HG03521 (cell line): Measurements from ENCODE around the gene ARSB.
"Not testable (repeated sequence)": the region's sequence is repeated elsewhere in the genome, so short reads cannot be mapped to it uniquely, and the experiment has no call there.

ENCODE experiments used
- ATAC-seq: cut with Tn5 transposase; IDR thresholded peaks from one replicate; pipeline ENCODE4 v1.9.1; 2021; ENCODE audit warnings: mild to moderate bottlenecking, moderate library complexity; ENCODE audit not compliant: unreplicated experiment

Gene ARSB

DNA sequence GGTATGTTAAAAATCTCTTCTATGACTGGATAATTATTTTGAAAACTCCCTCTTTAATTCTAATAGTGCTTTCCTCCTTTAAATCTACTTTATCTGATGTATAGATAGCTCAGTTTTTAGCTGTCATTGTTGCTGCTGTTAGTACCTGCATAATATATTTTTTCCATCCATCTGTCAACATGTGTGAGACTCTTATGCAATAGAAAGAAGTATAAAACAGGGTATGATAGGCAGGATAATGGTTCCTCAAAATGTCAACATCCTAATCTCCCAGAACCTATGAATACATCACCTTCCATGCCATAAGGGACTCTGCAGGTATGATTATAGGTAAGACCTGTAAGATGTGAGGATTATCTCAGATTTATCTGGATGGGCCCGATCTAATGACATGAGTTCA, 199.7 kb downstream of the ARSB start:
- no peak for ATAC-seq

- ATAC-seq: no peak
These were observed 201.5 kb downstream of the ARSB start for GRCh38 chr5:78783434-78784130.

DNA sequence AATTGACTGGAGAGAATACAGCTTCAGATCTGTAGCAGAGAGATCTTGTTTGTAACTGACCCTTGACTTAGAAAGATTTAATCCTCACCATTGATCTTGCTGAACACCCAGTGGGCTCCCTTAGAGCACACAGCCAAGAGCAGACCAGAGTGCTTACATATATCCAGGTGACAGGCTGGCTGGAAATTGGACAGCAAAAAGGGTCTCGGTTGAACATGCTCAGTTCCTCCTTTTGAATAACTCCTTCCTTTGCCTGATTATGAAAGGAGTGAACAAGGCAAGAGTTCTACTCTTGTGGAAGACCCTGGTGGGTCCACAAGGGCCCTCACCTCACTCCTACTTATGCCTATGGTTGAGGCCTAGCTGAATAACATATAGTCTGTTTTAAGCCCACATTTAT, 202.4 kb downstream of the ARSB start:
- no peak for ATAC-seq

- no peak for ATAC-seq
These were observed 203.4 kb downstream of the ARSB start for GRCh38 chr5:78781611-78782286.

DNA sequence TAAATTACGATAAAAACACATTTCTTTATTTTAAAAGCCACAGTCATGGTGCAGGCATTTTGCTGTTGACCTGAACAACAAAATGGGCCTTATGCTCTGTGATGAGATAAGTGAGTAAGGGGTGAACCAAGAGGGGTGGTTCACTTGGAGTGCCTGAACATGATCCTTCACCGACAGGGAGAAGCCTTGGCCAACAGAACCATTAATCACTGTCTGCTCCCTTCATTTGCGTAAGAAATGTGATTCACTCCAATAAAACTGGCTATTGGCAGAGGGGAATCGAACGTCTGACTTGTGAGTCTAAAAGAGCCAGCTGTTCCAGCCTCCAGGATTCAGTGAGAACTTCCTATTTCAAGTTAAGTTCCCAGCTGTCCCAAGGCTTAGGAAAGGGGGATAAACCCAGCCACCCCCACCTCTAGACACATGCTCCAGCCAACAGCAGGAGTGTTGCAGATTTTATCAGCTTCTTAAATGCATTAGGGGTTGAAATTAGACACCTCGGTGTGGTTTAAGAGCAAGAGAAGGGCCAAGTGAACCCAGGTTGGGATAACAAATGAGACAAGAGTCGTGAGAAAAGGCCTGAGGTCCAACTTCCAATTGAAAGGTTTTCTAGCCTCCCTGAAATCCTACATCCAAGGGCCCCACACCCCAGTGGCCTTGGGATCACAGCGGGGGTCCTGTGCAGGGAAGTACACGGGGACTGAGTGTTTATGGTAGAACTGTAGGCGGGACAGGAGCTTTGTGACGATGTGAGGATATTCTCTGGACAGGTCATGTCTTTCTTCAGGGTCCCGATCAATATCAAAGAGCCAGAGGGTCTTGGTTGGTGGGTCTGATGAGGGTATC, 205.1 kb downstream of the ARSB start:
- no peak for ATAC-seq

DNA sequence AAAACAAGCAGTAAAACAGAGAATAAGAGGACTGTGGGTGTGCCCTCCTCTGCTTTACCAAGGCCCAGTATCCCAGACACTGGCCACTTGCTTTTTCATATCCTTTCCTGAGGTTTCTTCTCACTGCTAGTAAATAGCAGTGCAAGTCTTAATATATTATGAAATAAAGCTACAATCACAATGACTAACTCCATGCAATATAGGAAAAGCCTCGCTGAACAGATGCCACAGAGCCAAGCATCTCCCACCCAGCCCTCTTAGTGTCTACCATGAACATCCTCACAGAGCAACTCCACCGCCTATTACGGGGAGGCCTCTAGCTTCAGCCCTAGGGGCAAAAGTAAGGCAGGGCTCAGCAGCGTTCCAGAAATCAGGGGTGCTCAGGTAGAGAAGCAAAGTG, 205.8 kb downstream of the ARSB start:
- no peak for ATAC-seq

GRCh38 chr5:78778538-78778937, 206.6 kb downstream of the ARSB start:
- ATAC-seq: no peak

DNA sequence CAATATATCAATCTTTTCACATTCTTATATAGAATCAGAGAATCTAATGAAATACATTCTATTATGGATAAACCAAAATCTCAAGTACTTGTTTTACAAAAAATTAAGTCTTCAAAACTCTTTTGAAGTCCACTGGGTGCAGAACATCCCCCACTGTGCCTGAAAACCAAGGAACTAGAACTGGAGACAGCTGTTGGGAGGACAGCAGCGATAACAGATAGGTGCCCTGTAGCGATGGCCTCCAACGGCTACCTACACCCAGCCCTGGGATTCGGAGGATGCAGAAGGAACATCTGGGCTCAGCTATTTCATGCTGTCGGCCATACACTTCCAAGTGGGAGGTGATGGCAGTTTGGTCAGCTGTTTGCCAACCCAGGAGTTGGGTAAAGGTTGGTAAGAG, 207.2 kb downstream of the ARSB start:
- no peak for ATAC-seq

DNA sequence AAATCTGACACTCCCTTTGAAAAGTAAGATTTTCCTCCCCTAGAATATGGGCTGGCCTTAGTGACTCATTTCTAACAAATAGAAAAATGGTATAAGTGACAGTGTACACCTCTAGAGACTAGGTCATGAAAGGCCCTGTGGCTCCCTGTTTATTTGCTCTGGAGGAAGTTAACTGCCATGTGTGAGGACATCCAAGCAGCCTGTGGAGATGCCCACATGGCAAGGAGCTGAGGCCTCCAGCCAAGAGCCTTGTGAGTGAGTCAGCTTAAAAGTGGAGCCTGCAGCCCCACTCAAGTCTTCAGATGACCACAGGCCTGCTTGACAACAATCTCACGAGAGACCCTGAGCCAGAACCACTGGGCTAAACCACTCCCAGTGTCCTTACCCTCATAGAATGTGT, 208.5 kb downstream of the ARSB start:
- ATAC-seq: no peak

DNA sequence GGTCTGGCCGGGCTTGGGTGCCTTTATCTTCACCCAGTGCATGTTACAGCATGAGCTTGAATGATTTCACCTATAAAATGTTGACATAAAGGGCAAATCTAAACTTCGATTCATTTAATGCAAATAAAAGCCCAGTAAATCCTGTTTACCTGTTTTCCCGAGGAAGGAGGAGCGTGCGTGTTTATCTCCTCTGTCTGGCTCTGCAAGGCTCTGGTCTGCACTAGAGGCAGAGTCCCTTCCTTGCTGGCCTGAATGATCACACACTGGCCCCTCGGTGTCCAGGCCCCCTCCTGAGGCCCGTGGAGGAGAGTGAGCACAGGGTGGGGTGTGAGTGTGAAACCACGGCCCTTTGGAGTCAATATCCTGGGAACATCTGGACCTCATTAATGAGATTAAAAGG, 211.5 kb downstream of the ARSB start:
- ATAC-seq: no peak

DNA sequence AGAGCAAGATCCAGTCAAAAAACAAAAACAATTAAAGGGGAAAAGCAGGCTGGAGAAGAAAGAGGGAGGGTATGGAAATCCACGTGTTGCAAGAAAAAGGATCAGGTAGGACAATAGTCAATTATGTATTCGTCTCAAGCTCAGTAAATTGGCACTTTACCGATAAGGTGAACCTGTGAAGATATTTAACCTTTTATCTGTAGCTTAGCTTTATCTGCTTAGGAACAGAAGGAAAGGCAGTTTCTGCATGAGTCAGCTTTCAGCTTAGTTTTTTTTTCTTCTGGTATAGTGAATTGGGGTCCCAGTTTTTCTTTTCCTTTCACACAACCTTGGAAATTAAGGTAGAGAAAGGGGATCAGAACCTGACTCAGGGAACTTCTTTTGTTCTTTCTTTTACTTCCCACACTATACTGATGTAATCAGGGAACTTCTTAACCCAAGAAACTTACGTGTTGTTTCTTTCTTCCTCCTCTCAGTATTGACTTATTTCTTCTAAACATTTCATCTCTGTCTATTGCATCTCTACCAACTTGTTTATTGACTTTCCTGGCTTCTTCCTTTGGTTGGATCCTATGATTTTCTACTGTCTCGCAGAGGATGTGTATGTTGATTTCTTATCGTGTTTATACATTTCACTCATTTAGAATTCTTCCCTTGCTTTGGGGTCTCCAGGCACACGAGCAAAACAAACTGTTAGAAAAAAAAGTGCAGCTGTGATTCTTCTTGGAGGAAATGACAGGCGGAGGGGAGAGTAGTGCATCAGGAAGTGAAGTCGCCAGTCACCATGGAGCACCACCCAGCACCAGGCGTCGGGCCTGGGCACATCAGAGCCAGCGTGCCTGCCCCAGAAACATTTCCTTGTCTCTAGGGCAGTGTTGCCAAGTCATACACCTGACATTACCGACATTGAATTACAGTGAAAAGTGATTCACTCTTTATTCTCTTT, 213.6 kb downstream of the ARSB start:
- ATAC-seq: no peak

DNA sequence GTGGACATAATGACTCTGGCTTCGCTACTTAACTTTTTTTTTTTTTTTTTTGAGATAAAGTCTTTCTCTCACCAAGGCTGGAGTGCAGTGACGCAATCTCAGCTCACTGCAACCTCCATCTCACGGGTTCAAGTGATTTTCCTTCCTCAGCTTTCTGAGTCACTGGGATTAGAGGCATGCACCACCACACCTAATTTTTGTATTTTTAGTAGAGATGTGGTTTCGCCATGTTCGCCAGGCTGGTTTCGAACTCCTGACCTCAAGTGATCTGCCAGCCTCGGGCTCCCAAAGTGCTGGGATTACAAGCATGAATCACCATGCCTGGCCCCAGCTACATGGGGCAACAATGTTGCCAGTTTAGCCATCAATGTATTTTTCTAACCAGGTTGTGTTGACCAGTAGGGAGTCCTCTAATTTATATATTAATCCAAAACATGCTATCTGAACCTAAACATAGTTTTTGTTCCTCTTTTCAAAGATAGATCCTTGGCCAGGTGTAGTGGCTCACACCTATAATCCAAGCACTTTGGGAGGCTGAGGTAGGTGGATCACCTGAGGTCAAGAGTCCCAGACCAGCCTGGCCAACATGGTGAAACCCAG, 216.2 kb downstream of the ARSB start:
- no peak for ATAC-seq

- ATAC-seq: no peak
These were observed 218.7 kb downstream of the ARSB start for GRCh38 chr5:78766412-78766762.

DNA sequence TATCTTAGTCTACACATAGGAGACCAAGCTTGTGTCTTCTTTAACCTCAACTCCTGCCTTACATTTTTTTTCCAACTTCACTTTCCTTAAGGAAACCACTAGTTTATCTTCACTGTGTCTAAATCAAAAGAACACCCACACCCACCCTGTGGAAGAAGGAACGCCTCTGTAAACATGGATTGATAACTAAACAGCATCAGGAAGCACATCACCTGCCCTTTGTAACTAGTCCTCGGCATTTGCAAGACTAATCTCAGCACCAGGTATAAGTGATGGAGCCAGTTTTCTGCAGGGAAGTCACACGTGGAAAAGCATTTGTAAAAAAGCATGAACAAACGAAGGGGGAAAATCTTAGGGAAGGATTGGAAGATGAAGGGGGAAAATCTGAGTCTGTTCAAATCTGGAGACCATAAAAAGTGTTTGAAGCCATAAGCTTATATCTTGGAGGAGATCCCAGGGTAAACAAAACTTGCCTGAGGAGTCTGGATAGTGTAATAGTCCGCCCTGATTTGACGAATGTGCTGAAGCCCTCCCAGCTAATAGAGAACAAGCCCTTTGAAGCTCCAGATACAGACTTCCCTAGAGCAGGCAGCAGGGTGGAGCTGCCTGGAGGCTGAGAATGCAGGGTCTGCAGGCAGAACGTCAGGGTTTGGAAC, 219.2 kb downstream of the ARSB start:
- ATAC-seq: no peak

GRCh38 chr5:78765116-78765515, 220.0 kb downstream of the ARSB start:
- ATAC-seq: no peak

GRCh38 chr5:78763659-78764189, 221.4 kb downstream of the ARSB start:
- ATAC-seq: no peak

DNA sequence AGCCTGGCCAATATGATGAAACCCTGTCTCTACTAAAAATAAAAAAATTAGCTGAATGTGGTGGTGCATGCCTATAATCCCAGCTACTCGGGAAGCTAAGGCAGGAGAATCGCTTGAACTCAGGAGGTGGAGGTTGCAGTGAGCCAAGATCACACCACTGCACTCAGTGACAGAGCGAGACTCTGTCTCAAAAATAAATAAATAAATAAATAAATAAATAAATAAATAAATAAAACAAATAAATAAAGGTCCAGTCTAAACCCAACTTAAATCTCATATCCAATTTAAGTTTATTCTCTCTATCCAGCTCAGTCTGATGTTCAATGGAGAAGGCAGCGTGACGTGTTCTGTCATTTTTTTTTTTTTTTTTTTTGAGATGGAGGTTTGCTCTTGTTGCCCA, 222.4 kb downstream of the ARSB start:
- not testable (repeated sequence) for ATAC-seq

GRCh38 chr5:78761840-78762239, 223.3 kb downstream of the ARSB start:
- ATAC-seq: no peak

GRCh38 chr5:78760770-78761169, 224.3 kb downstream of the ARSB start:
- ATAC-seq: no peak

GRCh38 chr5:78760366-78760765, 224.7 kb downstream of the ARSB start:
- no peak for ATAC-seq
